ENCODE data around the gene ANKS1A. TPM values are rescaled to one million over a fixed set of nuclear protein-coding genes. Genes with fewer than 3 reads are reported as not detected.

Gene ANKS1A
- polyA plus RNA-seq, 1 experiment, result 5.1 TPM

GRCh38 chr6:35048031-35048613 lies 159.1 kb downstream of the ANKS1A start:
- TF ChIP-seq, protein P1, sequence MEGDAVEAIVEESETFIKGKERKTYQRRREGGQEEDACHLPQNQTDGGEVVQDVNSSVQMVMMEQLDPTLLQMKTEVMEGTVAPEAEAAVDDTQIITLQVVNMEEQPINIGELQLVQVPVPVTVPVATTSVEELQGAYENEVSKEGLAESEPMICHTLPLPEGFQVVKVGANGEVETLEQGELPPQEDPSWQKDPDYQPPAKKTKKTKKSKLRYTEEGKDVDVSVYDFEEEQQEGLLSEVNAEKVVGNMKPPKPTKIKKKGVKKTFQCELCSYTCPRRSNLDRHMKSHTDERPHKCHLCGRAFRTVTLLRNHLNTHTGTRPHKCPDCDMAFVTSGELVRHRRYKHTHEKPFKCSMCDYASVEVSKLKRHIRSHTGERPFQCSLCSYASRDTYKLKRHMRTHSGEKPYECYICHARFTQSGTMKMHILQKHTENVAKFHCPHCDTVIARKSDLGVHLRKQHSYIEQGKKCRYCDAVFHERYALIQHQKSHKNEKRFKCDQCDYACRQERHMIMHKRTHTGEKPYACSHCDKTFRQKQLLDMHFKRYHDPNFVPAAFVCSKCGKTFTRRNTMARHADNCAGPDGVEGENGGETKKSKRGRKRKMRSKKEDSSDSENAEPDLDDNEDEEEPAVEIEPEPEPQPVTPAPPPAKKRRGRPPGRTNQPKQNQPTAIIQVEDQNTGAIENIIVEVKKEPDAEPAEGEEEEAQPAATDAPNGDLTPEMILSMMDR (IDR thresholded peaks at IDR 0.05; ENCODE audit: low read depth, low read length), result no peak
- CTCF ChIA-PET, result interaction anchor here (1.4 kb wide), 1 partner anchor 61 kb away, joined by 5 read pairs; no protein-coding TSS in a partner anchor
- DNase-seq (ENCODE audit: low read depth, low spot score), result no peak
- POLR2A ChIA-PET, result interaction anchor here (0.5 kb wide), 1 partner anchor 68 kb away, joined by 3 read pairs; no protein-coding TSS in a partner anchor
- Histone ChIP-seq H3K4me3 (ENCODE audit: low read depth, low read length) (no peak overlapping the region), H3K27me3 (ENCODE audit: control insufficient read depth, insufficient read depth, low read length) (no peaks in the 10 kb centered on the region), H3K27ac (ENCODE audit: low read depth, low read length) (peak overlapping the region; percentile 82), H3K9me3 (ENCODE audit: control insufficient read depth, insufficient read depth, low read length) (no peaks in the 10 kb centered on the region; the same call in 1 of the 2 replicates)

GRCh38 chr6:35048631-35049083 lies 159.6 kb downstream of the ANKS1A start:
- CTCF ChIA-PET, result interaction anchor here (0.5 to 1.9 kb wide), 5 partner anchors 11 to 91 kb away, joined by 3 to 7 read pairs (median 3); no protein-coding TSS in a partner anchor
- TF ChIP-seq, protein P1 (IDR thresholded peaks at IDR 0.05; ENCODE audit: low read depth, low read length), result peak; percentile 47
- no peaks in the 10 kb centered on the region; the same call in 1 of the 2 replicates for H3K9me3 ChIP-seq (ENCODE audit: control insufficient read depth, insufficient read depth, low read length)
- no peaks in the 10 kb centered on the region for H3K27me3 ChIP-seq (ENCODE audit: control insufficient read depth, insufficient read depth, low read length)
- DNase-seq (ENCODE audit: low read depth, low spot score), result peak; percentile 61
- H3K27ac ChIP-seq (ENCODE audit: low read depth, low read length), result peak overlapping the region; percentile 82
- POLR2A ChIA-PET, result interaction anchor here (0.5 kb wide), 2 partner anchors 32 to 69 kb away, joined by 3 to 5 read pairs; no protein-coding TSS in a partner anchor
- H3K4me3 ChIP-seq (ENCODE audit: low read depth, low read length), result peak overlapping the region; percentile 13; the same call in 1 of the 2 replicates

- H3K27ac ChIP-seq (ENCODE audit: low read depth, low read length), result peak overlapping the region; percentile 82
- POLR2A ChIA-PET, result interaction anchor here (0.5 to 1.7 kb wide), 3 partner anchors 33 to 44 kb away, joined by 5 to 12 read pairs (median 5); no protein-coding TSS in a partner anchor
Observed at GRCh38 chr6:35049156-35049735, 160.2 kb downstream of the ANKS1A start.

GRCh38 chr6:35049900-35050756 lies 161.1 kb downstream of the ANKS1A start:
- 0 out of 2 replicates have a peak overlapping the region, but pooled peaks have one; percentile 1 for H3K4me3 ChIP-seq (ENCODE audit: low read depth, low read length)
- DNase-seq (ENCODE audit: low read depth, low spot score), result peak; percentile 89
- TF ChIP-seq, protein P1 (IDR thresholded peaks at IDR 0.05; ENCODE audit: low read depth, low read length), result 0 out of 2 replicates have a peak, but pooled peaks have one; percentile 3
- POLR2A ChIA-PET, result interaction anchor here (1.0 to 1.7 kb wide), 3 partner anchors 34 to 162 kb away, joined by 3 to 12 read pairs (median 5); partner anchors contain the start of gene TAF11
- CTCF ChIA-PET, result interaction anchor here (0.5 to 1.9 kb wide), 5 partner anchors 15 to 574 kb away, joined by 3 to 8 read pairs (median 6); no protein-coding TSS in a partner anchor
- no peaks in the 10 kb centered on the region; the same call in 1 of the 2 replicates for H3K9me3 ChIP-seq (ENCODE audit: control insufficient read depth, insufficient read depth, low read length)
- peak overlapping the region; percentile 82 for H3K27ac ChIP-seq (ENCODE audit: low read depth, low read length)
- H3K27me3 ChIP-seq (ENCODE audit: control insufficient read depth, insufficient read depth, low read length), result no peaks in the 10 kb centered on the region

More at GRCh38 chr6:35049156-35049735, 160.2 kb downstream of the ANKS1A start:
- Histone ChIP-seq H3K9me3 (ENCODE audit: control insufficient read depth, insufficient read depth, low read length) (no peaks in the 10 kb centered on the region; the same call in 1 of the 2 replicates), H3K27me3 (ENCODE audit: control insufficient read depth, insufficient read depth, low read length) (no peaks in the 10 kb centered on the region), H3K4me3 (ENCODE audit: low read depth, low read length) (0 out of 2 replicates have a peak overlapping the region, but pooled peaks have one; percentile 1)
- CTCF ChIA-PET, result interaction anchor here (0.5 to 1.9 kb wide), 6 partner anchors 10 to 90 kb away, joined by 3 to 8 read pairs (median 3); no protein-coding TSS in a partner anchor
- TF ChIP-seq, protein P1 (IDR thresholded peaks at IDR 0.05; ENCODE audit: low read depth, low read length), result no peak
- no peak for DNase-seq (ENCODE audit: low read depth, low spot score)

All from AG04450 (cell line).